HepG2 (cell line): ENCODE measurements around the gene USP14. TPM values are rescaled to one million over a fixed set of nuclear protein-coding genes. Genes with fewer than 3 reads are reported as not detected.
A peak's percentile ranks its signal among the peaks of the same experiment; 100 is the strongest.

ENCODE experiments used
- EZH2 ChIP-seq: conservative IDR thresholded peaks from 2 replicates; pipeline ENCODE4 v1.6.1; 2012; ENCODE audit warnings: mild to moderate bottlenecking, low read depth, low read length, moderate library complexity
- FLYWCH1 ChIP-seq: sonication (generic); formaldehyde crosslinking; IDR thresholded peaks from 2 replicates; pipeline ENCODE4 v1.8.1; 2023; ENCODE audit warnings: mild to moderate bottlenecking, missing genetic modification reagents
- KDM2A ChIP-seq: sonication (generic); formaldehyde crosslinking; IDR thresholded peaks from 2 replicates; pipeline ENCODE4 v1.4.0; 2020; ENCODE audit warnings: low read depth, missing genetic modification reagents, borderline replicate concordance
- KMT2A ChIP-seq: sonication (generic); formaldehyde crosslinking; IDR thresholded peaks from 2 replicates; pipeline ENCODE4 v1.4.0; 2020; ENCODE audit warnings: missing genetic modification reagents
- MTA1 ChIP-seq: sonication (generic); formaldehyde crosslinking; IDR thresholded peaks from 2 replicates; pipeline ENCODE4 v1.4.0; 2020; ENCODE audit warnings: missing genetic modification reagents, mild to moderate bottlenecking, borderline replicate concordance
- PHF8 ChIP-seq: sonication (generic); formaldehyde crosslinking; IDR thresholded peaks from 2 replicates; pipeline ENCODE4 v1.5.0; 2020; ENCODE audit warnings: missing genetic modification reagents
- SRSF4 ChIP-seq: fragments of 200-400 bp; formaldehyde crosslinking; IDR thresholded peaks from one replicate; pipeline ENCODE4 v1.6.1; 2018; ENCODE audit warnings: mild to moderate bottlenecking, low read depth, low read length, moderate library complexity; ENCODE audit not compliant: poor library complexity, severe bottlenecking
- TSC22D2 ChIP-seq: sonication (generic); formaldehyde crosslinking; IDR thresholded peaks from 2 replicates; pipeline ENCODE4 v1.5.1; 2020; ENCODE audit warnings: missing genetic modification reagents, mild to moderate bottlenecking, borderline replicate concordance
- ZNF138 ChIP-seq: sonication (generic); formaldehyde crosslinking; IDR thresholded peaks from 2 replicates; pipeline ENCODE4 v1.5.0; 2020; ENCODE audit warnings: mild to moderate bottlenecking, low read depth, missing genetic modification reagents
- ZNF367 ChIP-seq: sonication (generic); formaldehyde crosslinking; IDR thresholded peaks from 2 replicates; pipeline ENCODE4 v1.4.0; 2020; ENCODE audit warnings: missing genetic modification reagents, borderline replicate concordance
- ZNF598 ChIP-seq: sonication (generic); formaldehyde crosslinking; IDR thresholded peaks from 2 replicates; pipeline ENCODE4 v1.5.1; 2020; ENCODE audit warnings: mild to moderate bottlenecking, missing genetic modification reagents, borderline replicate concordance
- ZNF75D ChIP-seq: sonication (generic); formaldehyde crosslinking; IDR thresholded peaks from 2 replicates; pipeline ENCODE4 v1.8.1; 2023; ENCODE audit warnings: missing genetic modification reagents, mild to moderate bottlenecking, borderline replicate concordance
- polyA plus RNA-seq, 8 experiments: library from polyadenylated mRNA; depleted of rRNA in 3 of 8; stranded (reverse) in 7 of 8; unstranded in 1 of 8; fragments of >200 nt; fragmentation: Illumina TruSeq in 4 of 8; extraction: Trizol in 4 of 8; gene quantifications; 2 replicates each; pipeline versions ENCODE4 v1.2.1 to v1.2.3, GENCODE V29; 2011 to 2016; ENCODE audit warnings: low read depth in 4 of 8, missing spikeins in 1 of 8, mixed read lengths in 1 of 8; ENCODE audit not compliant: insufficient read depth in 1 of 8
- total RNA-seq, 5 experiments: library from RNA; depleted of rRNA; stranded (reverse); fragments of >200 nt; fragmentation: Illumina TruSeq; extraction: Trizol; gene quantifications; 2 replicates each; pipeline ENCODE4 v1.2.3, GENCODE V29; 2016; ENCODE audit warnings: low read depth in 1 of 5
- TF ChIP-seq, protein P1 (sequence below): sonication (generic); formaldehyde crosslinking; IDR thresholded peaks from 2 replicates; pipeline ENCODE4 v1.5.0; 2020; ENCODE audit warnings: mild to moderate bottlenecking, missing genetic modification reagents, moderate library complexity
- TF ChIP-seq, protein P2 (sequence below): IDR thresholded peaks from 2 replicates; pipeline ENCODE4 v1.6.1; 2012; ENCODE audit warnings: inconsistent platforms
- TF ChIP-seq, protein P3 (sequence below): sonication (generic); formaldehyde crosslinking; conservative IDR thresholded peaks from 2 replicates; pipeline ENCODE4 v1.4.0; 2020; ENCODE audit warnings: missing genetic modification reagents
- TF ChIP-seq, protein P4 (sequence below): sonication (generic); formaldehyde crosslinking; IDR thresholded peaks from 2 replicates; pipeline ENCODE4 v1.5.0; 2020; ENCODE audit warnings: mild to moderate bottlenecking, missing genetic modification reagents, borderline replicate concordance
- TF ChIP-seq, protein P5 (sequence below): sonication (generic); formaldehyde crosslinking; IDR thresholded peaks from 2 replicates; pipeline ENCODE4 v1.8.1; 2023; ENCODE audit warnings: mild to moderate bottlenecking, missing genetic modification reagents, borderline replicate concordance
- TF ChIP-seq, protein P6 (sequence below): IDR thresholded peaks from 2 replicates; pipeline ENCODE4 v1.6.1; 2016

Gene USP14
- total and polyA plus RNA-seq, 2 of the 13 experiments (the other 11 are each of a cell fraction or from before 2014, with no cell fraction given) = 14.7 to 16.6 TPM

DNA sequence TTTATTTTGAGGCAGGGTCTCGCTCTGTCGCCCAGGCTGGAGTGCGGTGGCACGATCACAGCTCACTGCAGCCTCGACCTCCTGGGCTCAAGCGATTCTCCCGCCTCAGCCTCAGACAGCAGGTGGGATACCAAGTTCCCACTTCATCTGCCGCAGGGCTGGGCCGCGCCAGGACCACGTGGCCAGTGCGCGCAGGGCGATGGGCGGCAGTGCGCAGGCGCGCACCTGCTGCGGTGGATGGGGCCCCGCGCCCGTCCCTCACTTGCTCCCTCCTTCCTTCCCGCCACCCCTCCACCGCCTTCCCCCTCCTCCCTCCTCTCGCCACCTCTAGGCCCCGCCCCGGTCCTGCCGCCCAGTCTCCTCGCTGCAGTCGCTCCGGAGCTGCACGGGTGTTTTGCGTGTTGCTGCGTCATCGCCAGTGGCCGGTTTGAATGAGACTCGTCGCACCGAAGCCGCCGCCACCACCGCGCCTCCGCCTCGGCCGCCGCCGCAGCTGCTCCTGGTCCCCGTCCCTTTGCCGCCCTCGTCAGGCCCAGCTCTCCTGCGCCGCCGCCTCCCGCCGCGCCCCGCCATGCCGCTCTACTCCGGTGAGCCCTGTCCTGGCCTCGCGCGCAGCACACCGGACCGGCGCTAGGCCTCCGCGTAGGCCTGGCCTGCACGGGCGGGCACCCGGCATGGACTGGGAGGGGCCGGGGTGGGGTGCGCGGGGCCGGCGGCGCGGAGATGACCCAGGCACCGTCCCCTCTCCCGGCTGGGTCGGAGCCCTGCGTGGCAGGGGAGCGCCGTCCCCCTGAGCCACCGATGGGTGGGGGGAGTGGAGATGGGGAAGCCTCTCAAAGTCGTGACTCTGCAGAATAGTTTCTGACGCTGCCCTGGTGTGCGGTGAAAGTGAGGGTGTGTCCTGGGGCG lies at the start of gene USP14 (continued):
- TF ChIP-seq ZNF598 (CRISPR knock-in tag) (0 out of 2 replicates have a peak, but pooled peaks have one; percentile 67), PHF8 (peak; percentile 93), TSC22D2 (CRISPR knock-in tag) (peak; percentile 96), KMT2A (CRISPR knock-in tag) (peak; percentile 80), ZNF75D (peak; percentile 91; the same call in 1 of the 2 replicates), FLYWCH1 (CRISPR knock-in tag) (peak; percentile 89; the same call in 1 of the 2 replicates), SRSF4 (no peak), KDM2A (CRISPR knock-in tag) (peak; percentile 57; the same call in 1 of the 2 replicates), EZH2 (no peak), ZNF367 (CRISPR knock-in tag) (peak; percentile 35; the same call in 1 of the 2 replicates), MTA1 (CRISPR knock-in tag) (peak; percentile 70; the same call in 1 of the 2 replicates), ZNF138 (CRISPR knock-in tag) (peak; percentile 99)
- TF ChIP-seq, protein P1, sequence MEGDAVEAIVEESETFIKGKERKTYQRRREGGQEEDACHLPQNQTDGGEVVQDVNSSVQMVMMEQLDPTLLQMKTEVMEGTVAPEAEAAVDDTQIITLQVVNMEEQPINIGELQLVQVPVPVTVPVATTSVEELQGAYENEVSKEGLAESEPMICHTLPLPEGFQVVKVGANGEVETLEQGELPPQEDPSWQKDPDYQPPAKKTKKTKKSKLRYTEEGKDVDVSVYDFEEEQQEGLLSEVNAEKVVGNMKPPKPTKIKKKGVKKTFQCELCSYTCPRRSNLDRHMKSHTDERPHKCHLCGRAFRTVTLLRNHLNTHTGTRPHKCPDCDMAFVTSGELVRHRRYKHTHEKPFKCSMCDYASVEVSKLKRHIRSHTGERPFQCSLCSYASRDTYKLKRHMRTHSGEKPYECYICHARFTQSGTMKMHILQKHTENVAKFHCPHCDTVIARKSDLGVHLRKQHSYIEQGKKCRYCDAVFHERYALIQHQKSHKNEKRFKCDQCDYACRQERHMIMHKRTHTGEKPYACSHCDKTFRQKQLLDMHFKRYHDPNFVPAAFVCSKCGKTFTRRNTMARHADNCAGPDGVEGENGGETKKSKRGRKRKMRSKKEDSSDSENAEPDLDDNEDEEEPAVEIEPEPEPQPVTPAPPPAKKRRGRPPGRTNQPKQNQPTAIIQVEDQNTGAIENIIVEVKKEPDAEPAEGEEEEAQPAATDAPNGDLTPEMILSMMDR (CRISPR knock-in tag) = peak; percentile 39; the same call in 1 of the 2 replicates
- TF ChIP-seq, protein P2, sequence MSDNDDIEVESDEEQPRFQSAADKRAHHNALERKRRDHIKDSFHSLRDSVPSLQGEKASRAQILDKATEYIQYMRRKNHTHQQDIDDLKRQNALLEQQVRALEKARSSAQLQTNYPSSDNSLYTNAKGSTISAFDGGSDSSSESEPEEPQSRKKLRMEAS = peak; percentile 99
- TF ChIP-seq, protein P3, sequence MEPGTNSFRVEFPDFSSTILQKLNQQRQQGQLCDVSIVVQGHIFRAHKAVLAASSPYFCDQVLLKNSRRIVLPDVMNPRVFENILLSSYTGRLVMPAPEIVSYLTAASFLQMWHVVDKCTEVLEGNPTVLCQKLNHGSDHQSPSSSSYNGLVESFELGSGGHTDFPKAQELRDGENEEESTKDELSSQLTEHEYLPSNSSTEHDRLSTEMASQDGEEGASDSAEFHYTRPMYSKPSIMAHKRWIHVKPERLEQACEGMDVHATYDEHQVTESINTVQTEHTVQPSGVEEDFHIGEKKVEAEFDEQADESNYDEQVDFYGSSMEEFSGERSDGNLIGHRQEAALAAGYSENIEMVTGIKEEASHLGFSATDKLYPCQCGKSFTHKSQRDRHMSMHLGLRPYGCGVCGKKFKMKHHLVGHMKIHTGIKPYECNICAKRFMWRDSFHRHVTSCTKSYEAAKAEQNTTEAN = peak; percentile 89; the same call in 1 of the 2 replicates
- TF ChIP-seq, protein P4, sequence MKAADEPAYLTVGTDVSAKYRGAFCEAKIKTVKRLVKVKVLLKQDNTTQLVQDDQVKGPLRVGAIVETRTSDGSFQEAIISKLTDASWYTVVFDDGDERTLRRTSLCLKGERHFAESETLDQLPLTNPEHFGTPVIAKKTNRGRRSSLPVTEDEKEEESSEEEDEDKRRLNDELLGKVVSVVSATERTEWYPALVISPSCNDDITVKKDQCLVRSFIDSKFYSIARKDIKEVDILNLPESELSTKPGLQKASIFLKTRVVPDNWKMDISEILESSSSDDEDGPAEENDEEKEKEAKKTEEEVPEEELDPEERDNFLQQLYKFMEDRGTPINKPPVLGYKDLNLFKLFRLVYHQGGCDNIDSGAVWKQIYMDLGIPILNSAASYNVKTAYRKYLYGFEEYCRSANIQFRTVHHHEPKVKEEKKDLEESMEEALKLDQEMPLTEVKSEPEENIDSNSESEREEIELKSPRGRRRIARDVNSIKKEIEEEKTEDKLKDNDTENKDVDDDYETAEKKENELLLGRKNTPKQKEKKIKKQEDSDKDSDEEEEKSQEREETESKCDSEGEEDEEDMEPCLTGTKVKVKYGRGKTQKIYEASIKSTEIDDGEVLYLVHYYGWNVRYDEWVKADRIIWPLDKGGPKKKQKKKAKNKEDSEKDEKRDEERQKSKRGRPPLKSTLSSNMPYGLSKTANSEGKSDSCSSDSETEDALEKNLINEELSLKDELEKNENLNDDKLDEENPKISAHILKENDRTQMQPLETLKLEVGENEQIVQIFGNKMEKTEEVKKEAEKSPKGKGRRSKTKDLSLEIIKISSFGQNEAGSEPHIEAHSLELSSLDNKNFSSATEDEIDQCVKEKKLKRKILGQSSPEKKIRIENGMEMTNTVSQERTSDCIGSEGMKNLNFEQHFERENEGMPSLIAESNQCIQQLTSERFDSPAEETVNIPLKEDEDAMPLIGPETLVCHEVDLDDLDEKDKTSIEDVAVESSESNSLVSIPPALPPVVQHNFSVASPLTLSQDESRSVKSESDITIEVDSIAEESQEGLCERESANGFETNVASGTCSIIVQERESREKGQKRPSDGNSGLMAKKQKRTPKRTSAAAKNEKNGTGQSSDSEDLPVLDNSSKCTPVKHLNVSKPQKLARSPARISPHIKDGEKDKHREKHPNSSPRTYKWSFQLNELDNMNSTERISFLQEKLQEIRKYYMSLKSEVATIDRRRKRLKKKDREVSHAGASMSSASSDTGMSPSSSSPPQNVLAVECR = peak; percentile 93
- TF ChIP-seq, protein P5, sequence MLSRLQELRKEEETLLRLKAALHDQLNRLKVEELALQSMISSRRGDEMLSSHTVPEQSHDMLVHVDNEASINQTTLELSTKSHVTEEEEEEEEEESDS (CRISPR knock-in tag) = 0 out of 2 replicates have a peak, but pooled peaks have one; percentile 75
- TF ChIP-seq, protein P6, sequence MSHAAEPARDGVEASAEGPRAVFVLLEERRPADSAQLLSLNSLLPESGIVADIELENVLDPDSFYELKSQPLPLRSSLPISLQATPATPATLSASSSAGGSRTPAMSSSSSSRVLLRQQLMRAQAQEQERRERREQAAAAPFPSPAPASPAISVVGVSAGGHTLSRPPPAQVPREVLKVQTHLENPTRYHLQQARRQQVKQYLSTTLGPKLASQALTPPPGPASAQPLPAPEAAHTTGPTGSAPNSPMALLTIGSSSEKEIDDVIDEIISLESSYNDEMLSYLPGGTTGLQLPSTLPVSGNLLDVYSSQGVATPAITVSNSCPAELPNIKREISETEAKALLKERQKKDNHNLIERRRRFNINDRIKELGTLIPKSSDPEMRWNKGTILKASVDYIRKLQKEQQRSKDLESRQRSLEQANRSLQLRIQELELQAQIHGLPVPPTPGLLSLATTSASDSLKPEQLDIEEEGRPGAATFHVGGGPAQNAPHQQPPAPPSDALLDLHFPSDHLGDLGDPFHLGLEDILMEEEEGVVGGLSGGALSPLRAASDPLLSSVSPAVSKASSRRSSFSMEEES (CRISPR knock-in tag) = peak; percentile 91
